SH-SY5Y (cell line): ENCODE data around the gene PPT2.

ENCODE experiments used
- GATA2 ChIP-seq: IDR thresholded peaks from 2 replicates; pipeline ENCODE4 v1.6.1; 2011; ENCODE audit warnings: mild to moderate bottlenecking, low read depth, low read length
- GATA3 ChIP-seq: IDR thresholded peaks from 2 replicates; pipeline ENCODE4 v1.6.1; 2011; ENCODE audit warnings: low read depth, mild to moderate bottlenecking, low read length, moderate library complexity

GRCh38 chr6:32164295-32164694 lies 10.4 kb downstream of the PPT2 start, which contains the start of gene EGFL8:
- TF ChIP-seq GATA3 (no peak), GATA2 (no peak)
